SK-N-SH (cell line): ENCODE measurements around the gene PNCK. TPM values are rescaled to one million over a fixed set of nuclear protein-coding genes. Genes with fewer than 3 reads are reported as not detected.
A peak's percentile ranks its signal among the peaks of the same experiment; 100 is the strongest.

Source experiments
- CTCF ChIA-PET: fragments of 300-600, 350-600 bp; formaldehyde crosslinking; extraction: SDS; loops from one replicate; lab custom pipeline; 2021; lab: Yijun Ruan, JAX
- POLR2A ChIA-PET: fragments of 350-600 bp; sonication (Branson Sonifier 250); formaldehyde crosslinking; extraction: SDS; loops from one replicate; lab custom pipeline; 2020; ENCODE audit warnings: antibody characterized with exemption, inconsistent platforms; lab: Yijun Ruan, JAX
- DNase-seq: peaks from one replicate; pipeline ENCODE4 v3.0.0; 2012
- H2AFZ ChIP-seq: fragments of 200-600 bp; sonication (generic); 2 replicates; pipeline ENCODE4 v1.8.1; 2016; ENCODE audit warnings: antibody characterized with exemption, mild to moderate bottlenecking, low read depth
- H3F3A ChIP-seq: fragments of 200-600 bp; sonication (generic); replicated peaks from 2 replicates; pipeline ENCODE3; 2016; ENCODE audit warnings: antibody characterized with exemption, mild to moderate bottlenecking; ENCODE audit not compliant: insufficient read depth
- H3K27ac ChIP-seq, 2 experiments: fragments of 200-500 bp in 1 of 2; fragments of 200-600 bp in 1 of 2; sonication (Bioruptor generic) in 1 of 2; sonication (generic), shearing (Covaris generic) in 1 of 2; 2 replicates each; pipeline versions ENCODE4 v1.5.1 to v1.6.1; 2014 to 2016; ENCODE audit warnings: low read depth in 2 of 2, inconsistent platforms in 1 of 2, low read length in 1 of 2, mild to moderate bottlenecking in 1 of 2, mixed read lengths in 1 of 2
- H3K27me3 ChIP-seq: fragments of 200-600 bp; sonication (generic), shearing (Covaris generic); 2 replicates; pipeline ENCODE4 v1.6.1; 2016; ENCODE audit warnings: mixed run types; ENCODE audit not compliant: insufficient read depth
- H3K36me3 ChIP-seq, 2 experiments: fragments of 200-500 bp in 1 of 2; fragments of 200-600 bp in 1 of 2; sonication (Bioruptor generic) in 1 of 2; sonication (generic) in 1 of 2; replicated peaks in 1 of 2; 2 replicates each; pipeline versions ENCODE3 to v1.5.1; 2014 to 2016; ENCODE audit warnings: low read length in 1 of 2, mild to moderate bottlenecking in 1 of 2; ENCODE audit not compliant: insufficient read depth in 2 of 2, control insufficient read depth in 1 of 2
- H3K4me1 ChIP-seq, 2 experiments: fragments of 200-500 bp in 1 of 2; fragments of 200-600 bp in 1 of 2; sonication (Bioruptor generic) in 1 of 2; sonication (generic), shearing (Covaris generic) in 1 of 2; 2 replicates each; pipeline versions ENCODE4 v1.5.1 to v1.6.1; 2014 to 2016; ENCODE audit warnings: low read depth in 1 of 2, low read length in 1 of 2, mixed run types in 1 of 2; ENCODE audit not compliant: insufficient read depth in 2 of 2, control insufficient read depth in 1 of 2
- H3K4me2 ChIP-seq: fragments of 200-600 bp; sonication (generic), shearing (Covaris generic); 2 replicates; pipeline ENCODE4 v1.6.1; 2017; ENCODE audit warnings: mixed run types
- H3K4me3 ChIP-seq, 2 experiments: fragments of 200-500 bp in 1 of 2; fragments of 200-600 bp in 1 of 2; sonication (Bioruptor generic) in 1 of 2; sonication (generic), shearing (Covaris generic) in 1 of 2; 2 replicates each; pipeline versions ENCODE4 v1.5.1 to v1.8.1; 2014 to 2016; ENCODE audit warnings: low read depth in 2 of 2, inconsistent platforms in 1 of 2, low read length in 1 of 2, mild to moderate bottlenecking in 1 of 2, mixed read lengths in 1 of 2, moderate library complexity in 1 of 2
- H3K79me2 ChIP-seq: fragments of 200-600 bp; sonication (generic); 2 replicates; pipeline ENCODE4 v1.8.1; 2017; ENCODE audit warnings: mild to moderate bottlenecking; ENCODE audit not compliant: insufficient read depth
- H3K9ac ChIP-seq: fragments of 200-600 bp; sonication (generic); 2 replicates; pipeline ENCODE4 v1.6.1; 2017; ENCODE audit warnings: mixed run types
- H3K9me2 ChIP-seq: fragments of 200-600 bp; sonication (generic); 2 replicates; pipeline ENCODE4 v1.6.1; 2017; ENCODE audit warnings: mixed run types
- H3K9me3 ChIP-seq: fragments of 200-600 bp; sonication (generic); 2 replicates; pipeline ENCODE4 v1.6.1; 2017; ENCODE audit warnings: mixed run types, mild to moderate bottlenecking, moderate library complexity
- H4K20me1 ChIP-seq: fragments of 200-600 bp; sonication (generic); 2 replicates; pipeline ENCODE4 v1.6.1; 2017; ENCODE audit warnings: mild to moderate bottlenecking, mixed run types; ENCODE audit not compliant: insufficient read depth
- CTCF ChIP-seq: fragments of 200-600 bp; sonication (generic); IDR thresholded peaks from 2 replicates; pipeline ENCODE4 v1.6.1; 2017; ENCODE audit warnings: antibody characterized with exemption, mild to moderate bottlenecking, moderate library complexity
- EP300 ChIP-seq, 2 experiments: IDR thresholded peaks; 2 replicates each; pipeline versions ENCODE4 v1.4.0 to v1.6.1; 2012; ENCODE audit warnings: borderline replicate concordance in 1 of 2, low read depth in 1 of 2, low read length in 1 of 2
- EZH2phosphoT487 ChIP-seq: fragments of 200-600 bp; sonication (generic); IDR thresholded peaks from 2 replicates; pipeline ENCODE4 v1.6.1; 2017; ENCODE audit warnings: low read depth, mixed run types, mild to moderate bottlenecking, antibody characterized with exemption, moderate library complexity, borderline replicate concordance
- FOXM1 ChIP-seq: IDR thresholded peaks from 2 replicates; pipeline ENCODE4 v1.4.0; 2012; ENCODE audit warnings: low read depth, mild to moderate bottlenecking
- GABPA ChIP-seq: IDR thresholded peaks from 2 replicates; pipeline ENCODE4 v1.4.0; 2012; ENCODE audit warnings: low read depth, mild to moderate bottlenecking
- JUND ChIP-seq: IDR thresholded peaks from 2 replicates; pipeline ENCODE4 v1.4.0; 2012
- MAX ChIP-seq: IDR thresholded peaks from 2 replicates; pipeline ENCODE4 v1.4.0; 2012; ENCODE audit warnings: low read depth
- POLR2AphosphoS5 ChIP-seq: IDR thresholded peaks from 2 replicates; pipeline ENCODE4 v1.6.1; 2012; ENCODE audit warnings: low read depth, low read length
- RAD21 ChIP-seq: IDR thresholded peaks from 2 replicates; pipeline ENCODE4 v1.6.1; 2012; ENCODE audit warnings: mild to moderate bottlenecking, low read length
- RCOR1 ChIP-seq: fragments of 150-350 bp; IDR thresholded peaks from 2 replicates; pipeline ENCODE4 v1.6.1; 2017; ENCODE audit warnings: antibody characterized with exemption, low read length
- REST ChIP-seq: IDR thresholded peaks from 2 replicates; pipeline ENCODE4 v1.6.1; 2012; ENCODE audit warnings: mild to moderate bottlenecking, low read depth, low read length, moderate library complexity
- RFX5 ChIP-seq: IDR thresholded peaks from 2 replicates; pipeline ENCODE4 v1.6.1; 2012; ENCODE audit warnings: mild to moderate bottlenecking, improper control_type of control experiment, low read length
- RXRA ChIP-seq: IDR thresholded peaks from 2 replicates; pipeline ENCODE4 v1.4.0; 2012; ENCODE audit warnings: low read depth, mild to moderate bottlenecking, borderline replicate concordance
- SMC3 ChIP-seq: IDR thresholded peaks from 2 replicates; pipeline ENCODE4 v1.6.1; 2012; ENCODE audit warnings: low read depth, low read length, improper control_type of control experiment
- TAF1 ChIP-seq: IDR thresholded peaks from 2 replicates; pipeline ENCODE4 v1.6.1; 2012; ENCODE audit warnings: low read depth, mild to moderate bottlenecking, low read length, moderate library complexity, borderline replicate concordance
- TCF12 ChIP-seq: IDR thresholded peaks from 2 replicates; pipeline ENCODE4 v1.4.0; 2012
- TEAD4 ChIP-seq: IDR thresholded peaks from 2 replicates; pipeline ENCODE4 v1.4.0; 2012; ENCODE audit warnings: mild to moderate bottlenecking, borderline replicate concordance; ENCODE audit not compliant: insufficient read depth
- YY1 ChIP-seq: IDR thresholded peaks from 2 replicates; pipeline ENCODE4 v1.4.0; 2012; ENCODE audit warnings: low read depth, mild to moderate bottlenecking
- WGBS: methylation state at CpG from one replicate; pipeline ENCODE4 v1.1.6; 2017; ENCODE audit warnings: low lambda C conversion rate; 5-methylcytosine and 5-hydroxymethylcytosine counted together
- polyA plus RNA-seq, 3 experiments: library from polyadenylated mRNA; depleted of rRNA; stranded (reverse); fragments of >200 nt; gene quantifications; 2 replicates each; pipeline ENCODE4 v1.2.3, GENCODE V29; 2012
- TF ChIP-seq, protein P1 (sequence below): IDR thresholded peaks from 2 replicates; pipeline ENCODE4 v1.4.0; 2012; ENCODE audit warnings: low read depth, borderline replicate concordance
- TF ChIP-seq, protein P2 (sequence below): IDR thresholded peaks from 2 replicates; pipeline ENCODE4 v1.4.0; 2012; ENCODE audit warnings: low read depth, borderline replicate concordance

PNCK gene
- polyA plus RNA-seq, 1 of the 3 experiments (the other 2 are of a cell fraction): 1.2 TPM

GRCh38 chrX:153628129-153628528 is 45.5 kb downstream of the PNCK start:
- peaks cover 7% of the 10 kb centered on the region; the same call in 1 of the 2 replicates for H3K9me3 ChIP-seq
- no peak for DNase-seq
- H3K4me3 ChIP-seq: no peak overlapping the region
- whole genome bisulfite sequencing: 71% methylated on average over 6 of the region's 8 CpGs
- H4K20me1 ChIP-seq: no peaks in the 10 kb centered on the region
- H3K36me3 ChIP-seq: no peaks in the 10 kb centered on the region
- POLR2A ChIA-PET: no interaction called here
- H3K4me1 ChIP-seq: no peaks in the 10 kb centered on the region; a peak in 1 of 4 replicates
- H3K27ac ChIP-seq: no peak overlapping the region
- no peak overlapping the region for H3K9ac ChIP-seq
- H3K27me3 ChIP-seq: peaks cover 54% of the 10 kb centered on the region
- H2AFZ ChIP-seq: no peak overlapping the region
- no peaks in the 10 kb centered on the region for H3K79me2 ChIP-seq
- no peaks in the 10 kb centered on the region for H3K9me2 ChIP-seq
- H3F3A ChIP-seq: no peaks in the 10 kb centered on the region
- no peak overlapping the region for H3K4me2 ChIP-seq
- TF ChIP-seq RAD21 (no peak), FOXM1 (no peak), EZH2phosphoT487 (no peak), EP300 (IDR thresholded peaks at IDR 0.05; ENCODE audit: borderline replicate concordance in 1 of 2, low read depth in 1 of 2, low read length in 1 of 2) (no peak), RCOR1 (no peak), MAX (no peak), JUND (no peak), TCF12 (no peak), RXRA (no peak)
- TF ChIP-seq, protein P1, sequence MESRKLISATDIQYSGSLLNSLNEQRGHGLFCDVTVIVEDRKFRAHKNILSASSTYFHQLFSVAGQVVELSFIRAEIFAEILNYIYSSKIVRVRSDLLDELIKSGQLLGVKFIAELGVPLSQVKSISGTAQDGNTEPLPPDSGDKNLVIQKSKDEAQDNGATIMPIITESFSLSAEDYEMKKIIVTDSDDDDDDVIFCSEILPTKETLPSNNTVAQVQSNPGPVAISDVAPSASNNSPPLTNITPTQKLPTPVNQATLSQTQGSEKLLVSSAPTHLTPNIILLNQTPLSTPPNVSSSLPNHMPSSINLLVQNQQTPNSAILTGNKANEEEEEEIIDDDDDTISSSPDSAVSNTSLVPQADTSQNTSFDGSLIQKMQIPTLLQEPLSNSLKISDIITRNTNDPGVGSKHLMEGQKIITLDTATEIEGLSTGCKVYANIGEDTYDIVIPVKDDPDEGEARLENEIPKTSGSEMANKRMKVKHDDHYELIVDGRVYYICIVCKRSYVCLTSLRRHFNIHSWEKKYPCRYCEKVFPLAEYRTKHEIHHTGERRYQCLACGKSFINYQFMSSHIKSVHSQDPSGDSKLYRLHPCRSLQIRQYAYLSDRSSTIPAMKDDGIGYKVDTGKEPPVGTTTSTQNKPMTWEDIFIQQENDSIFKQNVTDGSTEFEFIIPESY: no peak
- TF ChIP-seq, all 33 proteins: peak for 0
- CTCF ChIA-PET: interaction anchor here (1.2 kb wide), 1 partner anchor 18 kb away, joined by 3 read pairs; no protein-coding TSS in a partner anchor

- H4K20me1 ChIP-seq: no peaks in the 10 kb centered on the region
- H3F3A ChIP-seq: no peaks in the 10 kb centered on the region
- H3K79me2 ChIP-seq: no peaks in the 10 kb centered on the region
- no peak overlapping the region for H2AFZ ChIP-seq
- H3K27ac ChIP-seq: no peak overlapping the region
- no peaks in the 10 kb centered on the region for H3K9me2 ChIP-seq
- ChIA-PET POLR2A (no interaction called here), CTCF (interaction anchor here (1.2 kb wide), 1 partner anchor 17 kb away, joined by 3 read pairs; no protein-coding TSS in a partner anchor)
- no peak overlapping the region for H3K4me3 ChIP-seq
- peak; percentile 23 for DNase-seq
- H3K4me1 ChIP-seq: no peaks in the 10 kb centered on the region; a peak in 1 of 4 replicates
- H3K9ac ChIP-seq: no peak overlapping the region
- no peaks in the 10 kb centered on the region for H3K36me3 ChIP-seq
- peaks cover 59% of the 10 kb centered on the region for H3K27me3 ChIP-seq
- H3K4me2 ChIP-seq: no peak overlapping the region
- H3K9me3 ChIP-seq: peaks cover 7% of the 10 kb centered on the region; the same call in 1 of the 2 replicates
- WGBS: 71% methylated on average over 6 of the region's 15 CpGs
- no peak for TF ChIP-seq REST
- no peak for TF ChIP-seq GABPA
- no peak for TF ChIP-seq POLR2AphosphoS5
- no peak for TF ChIP-seq TAF1
- TF ChIP-seq TEAD4: no peak
- TF ChIP-seq YY1: no peak
- TF ChIP-seq, protein P2, sequence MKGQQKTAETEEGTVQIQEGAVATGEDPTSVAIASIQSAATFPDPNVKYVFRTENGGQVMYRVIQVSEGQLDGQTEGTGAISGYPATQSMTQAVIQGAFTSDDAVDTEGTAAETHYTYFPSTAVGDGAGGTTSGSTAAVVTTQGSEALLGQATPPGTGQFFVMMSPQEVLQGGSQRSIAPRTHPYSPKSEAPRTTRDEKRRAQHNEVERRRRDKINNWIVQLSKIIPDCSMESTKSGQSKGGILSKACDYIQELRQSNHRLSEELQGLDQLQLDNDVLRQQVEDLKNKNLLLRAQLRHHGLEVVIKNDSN: no peak
- TF ChIP-seq SMC3: no peak
- no peak for TF ChIP-seq EZH2phosphoT487
- no peak for TF ChIP-seq RFX5
- TF ChIP-seq CTCF: no peak
These were observed 45.9 kb downstream of the PNCK start for GRCh38 chrX:153627675-153628111.
